ENCODE data around the gene HSPBP1.

- TF ChIP-seq CTCF (IDR thresholded peaks at IDR 0.05) (no peak), POLR2A (IDR thresholded peaks at IDR 0.05) (no peak), POLR2AphosphoS5 (IDR thresholded peaks at IDR 0.05) (no peak), EP300 (IDR thresholded peaks at IDR 0.05) (no peak)
Measured at GRCh38 chr19:55224038-55224665, 55.8 kb downstream of the HSPBP1 start.
